Bronchial epithelial cell (primary cell): ENCODE data around the gene PON2. TPM values are rescaled to one million over a fixed set of nuclear protein-coding genes. Genes with fewer than 3 reads are reported as not detected.

ENCODE experiments used
- DNase-seq: peaks from one replicate; pipeline ENCODE4 v3.0.0-alpha.2; 2010; ENCODE audit warnings: low read depth
- FAIRE-seq: peaks from 2 replicates; lab custom pipeline; 2011; peaks lifted over from hg19 to GRCh38; lab: Jason Lieb, UNC
- H3K27me3 ChIP-seq: 2 replicates; pipeline ENCODE4 v1.5.1; 2011; ENCODE audit warnings: low read length; ENCODE audit not compliant: control insufficient read depth, insufficient read depth
- H3K36me3 ChIP-seq: 2 replicates; pipeline ENCODE4 v1.5.1; 2011; ENCODE audit warnings: low read length; ENCODE audit not compliant: control insufficient read depth, insufficient read depth
- H3K4me3 ChIP-seq: 2 replicates; pipeline ENCODE4 v1.5.1; 2011; ENCODE audit warnings: mild to moderate bottlenecking, low read depth, low read length, control low read depth
- total RNA-seq: library from RNA; depleted of rRNA; stranded (reverse); fragments of >200 nt; gene quantifications from 2 replicates; pipeline ENCODE4 v1.2.1, GENCODE V29; 2014
- TF ChIP-seq, protein P1 (sequence below): IDR thresholded peaks from 2 replicates; pipeline ENCODE4 v1.5.1; 2011; ENCODE audit warnings: mild to moderate bottlenecking, moderate library complexity, low read length, control low read depth, inconsistent platforms; ENCODE audit not compliant: insufficient read depth, severe bottlenecking

Gene PON2
- total RNA-seq, 1 donor from 2014 or later = 40.8 TPM

DNA sequence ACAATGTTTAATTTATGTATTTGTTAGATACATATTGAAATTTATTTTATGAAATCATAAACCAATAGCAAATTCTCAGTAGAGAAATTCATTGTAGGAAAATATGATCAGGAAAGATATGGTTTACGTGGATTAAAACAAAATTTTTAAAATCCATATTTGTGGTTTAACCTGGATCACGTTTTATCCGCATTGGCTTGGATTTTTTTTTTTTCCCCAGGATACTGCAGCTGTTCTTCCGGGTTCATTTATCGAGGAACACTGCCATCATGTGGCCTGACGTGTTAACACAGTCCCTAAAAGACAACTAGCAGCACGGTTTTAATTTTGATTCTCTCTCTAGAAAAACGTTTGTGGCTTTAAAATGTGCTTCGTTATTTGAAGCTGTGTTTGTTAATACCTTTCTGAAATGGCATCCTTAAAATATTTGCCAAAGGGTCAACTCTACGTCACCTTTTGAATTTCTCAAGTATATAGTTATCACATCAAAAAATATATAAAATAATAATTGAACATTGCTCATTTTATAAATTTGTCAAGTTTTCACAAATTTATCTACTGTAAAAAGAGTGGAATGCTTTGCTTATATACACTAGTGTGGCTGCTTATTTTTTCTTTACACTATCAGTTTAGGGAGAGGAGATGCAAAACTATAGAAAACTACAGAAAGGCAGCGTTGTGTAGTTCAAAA lies 42.2 kb upstream of the PON2 start:
- DNase-seq = peak; percentile 53
- no peak overlapping the region for H3K4me3 ChIP-seq
- H3K36me3 ChIP-seq = no peaks in the 10 kb centered on the region
- TF ChIP-seq, protein P1, sequence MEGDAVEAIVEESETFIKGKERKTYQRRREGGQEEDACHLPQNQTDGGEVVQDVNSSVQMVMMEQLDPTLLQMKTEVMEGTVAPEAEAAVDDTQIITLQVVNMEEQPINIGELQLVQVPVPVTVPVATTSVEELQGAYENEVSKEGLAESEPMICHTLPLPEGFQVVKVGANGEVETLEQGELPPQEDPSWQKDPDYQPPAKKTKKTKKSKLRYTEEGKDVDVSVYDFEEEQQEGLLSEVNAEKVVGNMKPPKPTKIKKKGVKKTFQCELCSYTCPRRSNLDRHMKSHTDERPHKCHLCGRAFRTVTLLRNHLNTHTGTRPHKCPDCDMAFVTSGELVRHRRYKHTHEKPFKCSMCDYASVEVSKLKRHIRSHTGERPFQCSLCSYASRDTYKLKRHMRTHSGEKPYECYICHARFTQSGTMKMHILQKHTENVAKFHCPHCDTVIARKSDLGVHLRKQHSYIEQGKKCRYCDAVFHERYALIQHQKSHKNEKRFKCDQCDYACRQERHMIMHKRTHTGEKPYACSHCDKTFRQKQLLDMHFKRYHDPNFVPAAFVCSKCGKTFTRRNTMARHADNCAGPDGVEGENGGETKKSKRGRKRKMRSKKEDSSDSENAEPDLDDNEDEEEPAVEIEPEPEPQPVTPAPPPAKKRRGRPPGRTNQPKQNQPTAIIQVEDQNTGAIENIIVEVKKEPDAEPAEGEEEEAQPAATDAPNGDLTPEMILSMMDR = peak; percentile 65
- no peaks in the 10 kb centered on the region for H3K27me3 ChIP-seq
- no peak for FAIRE-seq

DNA sequence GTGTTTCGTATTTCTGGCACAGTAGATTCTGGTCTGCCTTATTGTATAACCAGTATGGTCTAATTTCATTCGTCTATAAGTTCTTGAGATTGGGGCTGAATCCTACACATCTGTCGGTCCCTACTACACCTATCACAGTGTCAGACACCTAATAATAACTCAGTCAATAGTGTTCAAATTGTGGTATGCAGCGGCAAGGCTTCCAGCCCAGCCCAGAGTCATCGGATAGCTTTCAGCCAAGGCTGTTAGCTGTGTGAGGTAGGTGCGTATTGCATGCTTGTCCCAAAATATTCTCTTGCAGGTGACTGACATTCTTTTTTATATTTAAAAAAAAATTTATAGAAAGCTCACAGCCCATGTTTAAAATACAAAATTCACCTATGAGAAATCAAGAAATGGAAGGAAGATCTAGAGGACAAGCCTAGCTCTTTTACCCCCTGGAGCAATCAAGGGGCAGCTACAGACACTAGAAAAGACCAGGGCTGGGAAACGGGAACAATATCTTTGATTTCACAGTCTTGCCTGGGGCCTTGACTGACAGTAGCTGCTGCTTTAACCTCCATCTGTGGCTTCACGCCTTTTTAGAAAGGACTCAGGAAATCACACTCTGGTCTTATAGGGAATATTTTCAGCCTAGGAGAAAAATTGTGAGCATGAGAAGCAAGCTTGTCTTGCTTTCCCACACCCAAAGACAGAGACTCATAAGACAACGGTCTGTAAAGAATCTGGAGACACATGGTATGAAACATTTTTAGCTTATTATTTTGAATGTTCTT lies 41.4 kb upstream of the PON2 start:
- no peaks in the 10 kb centered on the region for H3K27me3 ChIP-seq
- H3K4me3 ChIP-seq = no peak overlapping the region
- DNase-seq = no peak
- no peaks in the 10 kb centered on the region for H3K36me3 ChIP-seq
- TF ChIP-seq, protein P1 = no peak
- FAIRE-seq = no peak

DNA sequence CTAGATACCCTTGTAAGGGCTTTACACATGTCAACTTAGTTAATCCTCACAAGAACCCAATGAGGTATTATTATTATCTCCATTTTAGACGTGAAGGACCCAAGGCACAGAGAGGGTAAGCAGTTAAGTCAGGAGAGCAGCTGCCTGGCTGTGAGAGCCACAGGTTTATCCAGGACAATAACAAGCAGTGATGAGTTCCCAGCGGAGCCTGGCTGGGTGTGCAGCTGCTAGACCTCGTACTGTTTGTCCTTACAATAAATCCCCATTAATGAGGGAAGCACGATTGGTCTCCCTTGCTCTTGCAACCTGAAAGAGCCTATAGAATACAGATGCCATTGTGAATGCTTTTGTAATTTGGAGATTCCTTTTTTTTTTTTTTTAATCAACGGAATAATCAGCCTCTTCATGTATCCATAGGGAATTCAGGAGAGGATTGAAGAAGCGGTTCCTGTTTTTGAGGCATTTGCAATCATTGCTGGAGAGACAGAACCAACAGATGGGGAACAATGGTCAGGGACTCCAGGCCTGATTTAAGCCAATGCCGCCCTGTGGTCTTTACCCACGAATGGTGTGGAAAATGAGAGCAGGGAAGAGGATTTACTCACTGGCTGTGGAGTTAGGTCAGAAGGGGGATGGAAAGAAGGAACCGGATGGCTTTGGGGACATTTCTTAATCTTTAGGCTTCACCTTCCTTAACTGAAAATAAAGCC lies 38.6 kb upstream of the PON2 start:
- Histone ChIP-seq H3K27me3 (no peaks in the 10 kb centered on the region), H3K4me3 (no peak overlapping the region), H3K36me3 (no peaks in the 10 kb centered on the region)
- no peak for DNase-seq
- TF ChIP-seq, protein P1 = no peak
- no peak for FAIRE-seq

DNA sequence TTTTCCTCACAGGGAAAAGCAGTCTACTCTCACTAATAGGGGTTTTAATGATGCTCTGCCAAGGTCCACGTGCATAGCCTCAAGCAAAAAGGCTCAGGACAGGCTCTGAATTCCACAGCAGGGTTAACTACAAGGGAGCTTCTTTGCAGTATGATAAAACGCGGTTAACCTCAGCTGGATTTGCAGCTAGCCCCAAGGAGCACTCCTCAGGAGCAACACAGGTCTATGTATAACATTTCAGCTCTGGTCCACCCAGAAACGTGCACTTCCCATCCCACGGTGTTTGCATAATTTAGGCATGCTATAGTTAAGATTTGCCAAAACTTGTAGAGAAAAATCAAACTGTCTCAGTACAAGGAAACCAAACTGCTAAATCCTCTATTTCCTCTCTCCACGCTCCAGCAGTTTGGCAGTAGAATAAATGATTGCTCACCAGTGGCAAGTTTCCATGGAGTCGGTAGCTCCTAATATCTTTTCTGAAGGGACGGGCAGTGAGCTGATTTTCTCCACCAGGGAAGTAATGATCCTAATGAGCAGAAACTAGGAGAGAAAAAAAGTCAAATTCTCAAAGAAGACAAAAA lies 37.8 kb upstream of the PON2 start:
- Histone ChIP-seq H3K27me3 (no peaks in the 10 kb centered on the region), H3K36me3 (no peaks in the 10 kb centered on the region), H3K4me3 (no peak overlapping the region)
- no peak for FAIRE-seq
- TF ChIP-seq, protein P1 = no peak
- DNase-seq = peak; percentile 33

DNA sequence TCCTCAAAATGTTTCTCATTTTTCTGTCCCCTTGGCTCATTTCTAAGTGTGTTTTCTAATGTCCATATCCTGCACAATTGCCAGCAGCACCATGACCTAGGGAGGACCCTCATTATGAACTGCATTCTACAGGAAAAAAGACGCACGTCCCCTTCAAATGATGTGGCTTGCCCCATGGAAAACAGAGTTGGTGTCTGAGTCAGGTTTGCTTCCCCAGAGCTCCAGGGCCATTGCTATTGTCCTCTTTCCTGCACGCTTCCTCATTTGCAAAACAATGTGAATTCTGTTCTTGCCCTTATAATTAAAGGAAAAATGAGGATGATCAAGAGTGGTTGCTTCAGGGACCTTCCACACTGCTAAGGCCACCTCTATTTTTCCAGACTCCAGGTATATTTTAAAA lies 36.2 kb upstream of the PON2 start:
- Histone ChIP-seq H3K4me3 (no peak overlapping the region), H3K36me3 (no peaks in the 10 kb centered on the region), H3K27me3 (no peaks in the 10 kb centered on the region)
- FAIRE-seq (no peak), DNase-seq (no peak)
- TF ChIP-seq, protein P1 = no peak
